VCaP (cell line): ENCODE measurements around the gene SMTNL2.
A peak's percentile ranks its signal among the peaks of the same experiment; 100 is the strongest.

Experiments
- H3K27ac ChIP-seq: fragments of 450-650 bp; 2 replicates; pipeline ENCODE4 v1.5.1; 2017
- TF ChIP-seq, protein P1 (sequence below): fragments of 450-650 bp; conservative IDR thresholded peaks from 2 replicates; pipeline ENCODE4 v1.5.1; 2017; ENCODE audit warnings: mild to moderate bottlenecking, moderate library complexity

SMTNL2 gene

DNA sequence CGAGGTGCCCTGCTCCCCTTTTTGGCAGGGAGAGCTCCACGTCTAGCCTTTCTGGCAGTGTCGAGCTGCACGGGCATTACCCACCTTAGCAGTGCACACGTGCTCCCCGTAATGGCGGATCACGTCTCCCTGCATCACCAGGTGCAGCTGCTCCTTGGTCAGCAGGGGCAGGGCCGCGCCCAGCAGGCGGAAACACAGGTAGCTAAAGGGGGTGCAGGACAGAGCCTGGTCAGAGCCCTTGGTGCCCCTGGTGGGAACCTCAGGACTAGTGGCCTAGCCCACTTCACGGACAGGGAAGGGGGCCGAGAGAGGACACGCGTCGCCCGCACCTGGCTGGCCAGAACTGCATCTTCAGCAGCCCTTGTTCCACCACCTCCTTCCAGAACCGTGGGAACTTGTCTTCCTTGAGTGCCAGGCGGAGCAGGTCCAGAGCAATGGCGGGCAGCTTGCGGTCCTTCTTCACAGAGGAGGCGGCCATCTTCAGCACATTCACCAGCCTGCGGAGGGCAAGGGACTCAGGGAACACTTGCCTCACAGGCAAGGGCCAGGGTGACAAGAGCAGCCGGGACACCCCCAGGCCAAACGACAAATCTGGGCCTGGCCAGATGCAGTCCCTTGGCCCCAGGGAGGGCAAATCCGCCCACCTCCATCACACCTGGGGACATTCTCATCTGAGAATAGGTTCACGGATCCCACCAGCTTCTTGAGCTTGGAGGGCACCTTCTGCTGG, 32.4 kb upstream of the SMTNL2 start:
- TF ChIP-seq, protein P1, sequence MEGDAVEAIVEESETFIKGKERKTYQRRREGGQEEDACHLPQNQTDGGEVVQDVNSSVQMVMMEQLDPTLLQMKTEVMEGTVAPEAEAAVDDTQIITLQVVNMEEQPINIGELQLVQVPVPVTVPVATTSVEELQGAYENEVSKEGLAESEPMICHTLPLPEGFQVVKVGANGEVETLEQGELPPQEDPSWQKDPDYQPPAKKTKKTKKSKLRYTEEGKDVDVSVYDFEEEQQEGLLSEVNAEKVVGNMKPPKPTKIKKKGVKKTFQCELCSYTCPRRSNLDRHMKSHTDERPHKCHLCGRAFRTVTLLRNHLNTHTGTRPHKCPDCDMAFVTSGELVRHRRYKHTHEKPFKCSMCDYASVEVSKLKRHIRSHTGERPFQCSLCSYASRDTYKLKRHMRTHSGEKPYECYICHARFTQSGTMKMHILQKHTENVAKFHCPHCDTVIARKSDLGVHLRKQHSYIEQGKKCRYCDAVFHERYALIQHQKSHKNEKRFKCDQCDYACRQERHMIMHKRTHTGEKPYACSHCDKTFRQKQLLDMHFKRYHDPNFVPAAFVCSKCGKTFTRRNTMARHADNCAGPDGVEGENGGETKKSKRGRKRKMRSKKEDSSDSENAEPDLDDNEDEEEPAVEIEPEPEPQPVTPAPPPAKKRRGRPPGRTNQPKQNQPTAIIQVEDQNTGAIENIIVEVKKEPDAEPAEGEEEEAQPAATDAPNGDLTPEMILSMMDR: no peak
- peak overlapping the region; percentile 5; the same call in 1 of the 2 replicates for H3K27ac ChIP-seq

GRCh38 chr17:4553669-4554068, 30.7 kb upstream of the SMTNL2 start:
- peak overlapping the region; percentile 92 for H3K27ac ChIP-seq
- TF ChIP-seq, protein P1: no peak

DNA sequence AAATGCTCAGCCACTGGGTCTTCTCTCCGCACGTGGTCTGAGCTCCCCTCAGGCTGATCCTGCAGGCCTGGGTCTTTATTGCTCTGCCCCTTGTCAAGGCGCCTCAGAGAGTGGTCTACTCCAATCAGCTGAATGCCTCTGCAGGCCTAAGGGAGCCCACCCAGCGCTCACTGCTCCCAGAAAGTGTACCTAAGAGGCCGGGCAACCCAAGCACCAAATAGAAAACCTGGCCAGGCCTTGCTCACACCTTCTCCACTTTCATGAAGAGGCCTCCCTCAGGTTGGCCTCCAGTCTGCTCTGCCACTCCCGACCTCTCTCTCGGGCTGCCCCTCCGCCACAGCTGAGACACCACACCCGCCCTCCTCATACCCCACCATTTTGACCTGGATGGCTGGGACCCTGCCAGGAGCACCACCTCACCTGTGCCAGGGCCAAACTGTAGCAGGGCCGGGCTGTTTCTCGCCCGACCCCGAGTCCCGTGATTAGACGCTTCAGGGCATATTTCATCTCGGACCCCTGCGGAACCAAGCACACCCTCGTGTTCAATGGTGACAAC, 29.8 kb upstream of the SMTNL2 start:
- peak overlapping the region; percentile 92 for H3K27ac ChIP-seq
- TF ChIP-seq, protein P1: no peak

DNA sequence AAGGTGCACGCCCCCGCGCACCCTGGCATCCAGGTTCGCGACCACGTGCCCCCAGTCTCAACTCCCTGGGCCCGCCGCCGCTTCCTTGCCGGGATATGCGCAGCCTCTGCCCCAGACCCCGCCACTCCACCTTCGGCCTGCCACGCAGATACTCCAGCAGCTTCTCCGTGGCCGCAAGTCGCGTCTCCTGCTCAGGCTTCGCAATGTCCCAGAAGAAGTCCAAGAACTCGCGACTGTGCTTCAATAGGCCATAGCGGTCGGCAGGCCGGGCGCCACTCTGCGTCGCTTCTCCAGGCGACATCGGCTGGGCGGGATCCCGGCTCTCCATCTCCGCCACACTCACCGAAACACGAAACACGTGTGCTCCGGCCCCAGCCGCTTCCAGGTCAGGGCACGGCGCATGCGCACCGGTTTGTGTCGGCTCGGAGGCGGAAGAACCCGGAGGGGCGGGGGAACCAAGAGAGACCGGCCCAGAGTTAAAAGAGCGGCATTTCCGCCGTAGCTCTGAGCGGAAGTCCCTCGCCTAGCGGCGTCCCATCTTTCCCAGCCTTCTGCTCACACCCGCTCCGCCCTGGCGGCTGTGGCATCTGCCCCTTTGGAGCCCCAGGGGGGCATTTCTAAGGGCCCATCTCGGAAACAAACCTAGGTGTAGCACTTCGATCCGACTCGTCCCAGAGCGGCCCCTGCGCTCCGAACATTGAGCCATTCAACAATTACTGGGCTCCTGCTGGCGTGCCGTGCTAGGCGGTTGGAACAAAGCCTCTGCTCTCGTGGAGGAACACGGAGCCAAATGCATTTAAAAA, 29.1 kb upstream of the SMTNL2 start, which contains the start of gene MYBBP1A:
Gene MYBBP1A, minus strand, starts transcription at position 388 of the 803 bp plus-strand sequence. Its CDS starts 60 bp downstream, at position 328.
- TF ChIP-seq, protein P1: no peak
- peak within 1 kb of the TSS; percentile 92 for H3K27ac ChIP-seq

- peak overlapping the region; percentile 92 for H3K27ac ChIP-seq
- TF ChIP-seq, protein P1: no peak
These were observed 28.2 kb upstream of the SMTNL2 start for GRCh38 chr17:4555873-4556759.

- TF ChIP-seq, protein P1: no peak
- no peak overlapping the region for H3K27ac ChIP-seq
These were observed 27.3 kb upstream of the SMTNL2 start for GRCh38 chr17:4556996-4557395.
